Measurements from ENCODE around the gene SORCS1. TPM values are rescaled to one million over a fixed set of nuclear protein-coding genes. Genes with fewer than 3 reads are reported as not detected.

SORCS1 gene
- polyA plus RNA-seq, 1 experiment: 0.02 TPM

DNA sequence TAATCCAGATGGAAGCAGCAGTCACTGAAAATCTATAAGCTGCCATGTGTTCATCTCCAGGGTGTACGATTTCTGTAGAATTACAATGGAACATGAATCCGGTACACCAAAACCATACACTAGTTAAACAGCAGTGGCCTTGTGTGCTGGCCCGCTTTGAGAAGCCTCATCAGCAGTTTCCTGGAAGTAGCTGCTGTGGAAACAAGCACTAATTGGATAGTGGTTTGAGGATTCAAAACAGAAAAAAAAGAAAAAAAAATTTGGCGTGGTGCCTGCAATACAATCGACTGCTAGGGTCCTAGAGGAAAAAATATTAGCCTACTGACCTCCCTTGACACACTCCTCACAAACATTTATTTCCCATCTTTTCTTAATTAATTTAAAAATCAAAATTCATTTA, 545.9 kb downstream of the SORCS1 start:
- TF ChIP-seq, protein P1, sequence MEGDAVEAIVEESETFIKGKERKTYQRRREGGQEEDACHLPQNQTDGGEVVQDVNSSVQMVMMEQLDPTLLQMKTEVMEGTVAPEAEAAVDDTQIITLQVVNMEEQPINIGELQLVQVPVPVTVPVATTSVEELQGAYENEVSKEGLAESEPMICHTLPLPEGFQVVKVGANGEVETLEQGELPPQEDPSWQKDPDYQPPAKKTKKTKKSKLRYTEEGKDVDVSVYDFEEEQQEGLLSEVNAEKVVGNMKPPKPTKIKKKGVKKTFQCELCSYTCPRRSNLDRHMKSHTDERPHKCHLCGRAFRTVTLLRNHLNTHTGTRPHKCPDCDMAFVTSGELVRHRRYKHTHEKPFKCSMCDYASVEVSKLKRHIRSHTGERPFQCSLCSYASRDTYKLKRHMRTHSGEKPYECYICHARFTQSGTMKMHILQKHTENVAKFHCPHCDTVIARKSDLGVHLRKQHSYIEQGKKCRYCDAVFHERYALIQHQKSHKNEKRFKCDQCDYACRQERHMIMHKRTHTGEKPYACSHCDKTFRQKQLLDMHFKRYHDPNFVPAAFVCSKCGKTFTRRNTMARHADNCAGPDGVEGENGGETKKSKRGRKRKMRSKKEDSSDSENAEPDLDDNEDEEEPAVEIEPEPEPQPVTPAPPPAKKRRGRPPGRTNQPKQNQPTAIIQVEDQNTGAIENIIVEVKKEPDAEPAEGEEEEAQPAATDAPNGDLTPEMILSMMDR (IDR thresholded peaks at IDR 0.05; ENCODE audit: low read depth, low read length): no peak
- H3K27me3 ChIP-seq (ENCODE audit: control insufficient read depth, insufficient read depth, low read length): no peaks in the 10 kb centered on the region
- H3K27ac ChIP-seq (ENCODE audit: low read depth, low read length): no peak overlapping the region
- peaks cover 3% of the 10 kb centered on the region for H3K9me3 ChIP-seq (ENCODE audit: control insufficient read depth, insufficient read depth, low read length)
- no peak overlapping the region for H3K4me3 ChIP-seq (ENCODE audit: low read depth, low read length)
- DNase-seq (ENCODE audit: low read depth, low spot score): no peak
- POLR2A ChIA-PET: no interaction called here
- CTCF ChIA-PET: no interaction called here

DNA sequence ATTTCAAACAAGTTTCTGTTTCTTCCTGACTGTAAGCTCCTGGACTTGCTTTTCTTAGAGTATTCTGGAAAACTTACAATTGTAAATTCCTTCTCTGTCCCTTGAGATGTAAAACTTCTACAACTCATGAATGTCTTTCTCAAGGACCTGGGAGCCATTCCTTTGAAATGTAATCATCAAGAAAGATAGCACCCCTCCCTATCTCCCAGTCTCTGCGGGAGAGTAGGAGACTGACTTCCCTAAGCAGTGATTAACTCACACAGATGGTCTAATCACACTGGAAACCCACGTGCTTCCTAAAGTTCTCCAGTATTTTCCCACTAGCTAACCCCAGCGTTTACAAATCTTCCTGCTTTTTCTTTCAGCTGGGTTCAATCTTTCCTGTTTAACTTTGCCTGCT, 549.4 kb downstream of the SORCS1 start:
- ChIA-PET CTCF (no interaction called here), POLR2A (no interaction called here)

DNA sequence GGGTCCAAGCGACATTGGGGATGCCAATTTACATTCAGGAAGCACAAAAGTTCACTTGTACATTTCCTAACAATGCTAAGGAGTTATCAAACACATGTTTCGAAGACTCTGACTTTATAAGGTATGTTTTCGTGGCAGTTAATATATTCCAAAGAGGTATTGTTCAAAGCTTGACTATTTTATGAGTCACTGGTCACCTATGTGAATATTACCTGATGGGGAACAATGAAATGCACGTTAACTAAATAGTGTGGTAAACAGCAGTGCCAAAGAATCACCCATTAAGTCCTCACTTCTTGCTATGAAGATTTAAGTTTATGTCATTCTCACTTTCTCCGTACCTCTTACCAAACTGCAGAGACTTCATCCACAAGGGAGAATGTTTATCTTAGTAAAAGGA, 550.2 kb downstream of the SORCS1 start:
- no peak for DNase-seq (ENCODE audit: low read depth, low spot score)
- ChIA-PET POLR2A (no interaction called here), CTCF (no interaction called here)
- H3K27me3 ChIP-seq (ENCODE audit: control insufficient read depth, insufficient read depth, low read length): no peaks in the 10 kb centered on the region
- no peak overlapping the region for H3K27ac ChIP-seq (ENCODE audit: low read depth, low read length)
- H3K4me3 ChIP-seq (ENCODE audit: low read depth, low read length): no peak overlapping the region
- TF ChIP-seq, protein P1 (IDR thresholded peaks at IDR 0.05; ENCODE audit: low read depth, low read length): no peak
- peaks cover 2% of the 10 kb centered on the region; the same call in 1 of the 2 replicates for H3K9me3 ChIP-seq (ENCODE audit: control insufficient read depth, insufficient read depth, low read length)

More for the DNA sequence above, 549.4 kb downstream of the SORCS1 start:
- TF ChIP-seq, protein P1 (IDR thresholded peaks at IDR 0.05; ENCODE audit: low read depth, low read length): no peak
- Histone ChIP-seq H3K27me3 (ENCODE audit: control insufficient read depth, insufficient read depth, low read length) (no peaks in the 10 kb centered on the region), H3K9me3 (ENCODE audit: control insufficient read depth, insufficient read depth, low read length) (peaks cover 2% of the 10 kb centered on the region; the same call in 1 of the 2 replicates), H3K4me3 (ENCODE audit: low read depth, low read length) (no peak overlapping the region), H3K27ac (ENCODE audit: low read depth, low read length) (no peak overlapping the region)
- DNase-seq (ENCODE audit: low read depth, low spot score): no peak

DNA sequence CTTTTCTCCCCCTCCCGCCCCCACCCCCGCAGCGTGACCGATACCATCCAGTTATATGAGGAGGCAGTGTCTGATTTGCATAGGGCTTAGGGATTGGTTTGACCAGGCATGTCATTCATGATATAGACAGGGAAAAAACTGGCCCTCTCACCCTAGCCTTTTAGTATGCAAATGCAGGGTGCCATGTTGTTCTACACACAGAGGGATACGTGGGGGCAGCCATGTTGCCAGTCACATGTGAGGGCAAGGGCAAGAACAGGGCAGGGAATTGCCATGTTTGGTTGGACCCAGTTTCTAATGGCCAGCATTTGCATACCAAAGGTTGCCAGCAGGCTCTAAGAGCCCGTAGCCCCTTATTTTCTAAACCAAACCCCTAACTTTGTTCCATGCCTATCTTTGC, 552.1 kb downstream of the SORCS1 start:
- Histone ChIP-seq H3K27me3 (ENCODE audit: control insufficient read depth, insufficient read depth, low read length) (no peaks in the 10 kb centered on the region), H3K9me3 (ENCODE audit: control insufficient read depth, insufficient read depth, low read length) (peaks cover 2% of the 10 kb centered on the region; the same call in 1 of the 2 replicates), H3K27ac (ENCODE audit: low read depth, low read length) (no peak overlapping the region), H3K4me3 (ENCODE audit: low read depth, low read length) (no peak overlapping the region)
- TF ChIP-seq, protein P1 (IDR thresholded peaks at IDR 0.05; ENCODE audit: low read depth, low read length): no peak
- CTCF ChIA-PET: interaction anchor here (0.5 kb wide), 1 partner anchor 33 kb away, joined by 8 read pairs; no protein-coding TSS in a partner anchor
- DNase-seq (ENCODE audit: low read depth, low spot score): no peak
- POLR2A ChIA-PET: no interaction called here

DNA sequence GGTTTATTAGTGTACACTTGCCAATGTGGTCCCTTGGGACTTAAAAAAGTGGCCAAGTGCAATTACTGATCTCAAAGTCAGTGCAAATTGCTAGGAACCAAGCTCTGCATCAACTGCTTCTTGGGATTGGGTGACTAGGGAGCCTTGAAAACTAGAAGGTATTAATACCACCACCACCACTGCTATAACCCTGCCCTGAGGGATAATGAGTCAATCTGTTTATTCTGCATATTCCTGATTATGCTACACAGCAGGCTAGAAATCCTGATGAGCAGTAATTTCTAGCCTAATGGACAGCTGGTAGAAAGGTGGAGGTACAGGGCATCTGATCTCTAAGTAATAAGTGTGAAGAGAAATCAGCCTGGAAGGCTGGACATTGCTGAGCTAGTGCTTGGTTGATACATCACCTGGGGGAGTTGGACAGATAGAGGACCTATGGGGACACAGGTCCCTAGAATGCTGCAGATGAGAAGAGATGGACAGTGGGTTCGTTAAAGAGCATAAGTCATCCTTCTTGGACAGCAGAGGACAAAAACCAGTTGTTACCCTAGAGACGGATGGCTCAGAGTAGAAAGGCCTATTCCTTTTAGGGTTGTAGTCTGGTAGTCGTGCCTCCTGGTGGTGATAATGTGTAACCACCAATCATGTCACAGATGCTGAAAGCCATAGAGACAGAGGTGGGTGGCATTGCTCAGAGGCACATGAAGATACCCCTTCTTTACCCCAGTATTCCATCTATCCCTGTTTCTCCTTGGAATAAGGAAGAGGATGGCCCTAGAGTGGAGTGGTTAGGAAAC, 554.8 kb downstream of the SORCS1 start:
- ChIA-PET POLR2A (no interaction called here), CTCF (no interaction called here)
- Histone ChIP-seq H3K9me3 (ENCODE audit: control insufficient read depth, insufficient read depth, low read length) (peaks cover 2% of the 10 kb centered on the region; the same call in 1 of the 2 replicates), H3K27ac (ENCODE audit: low read depth, low read length) (no peak overlapping the region), H3K4me3 (ENCODE audit: low read depth, low read length) (no peak overlapping the region), H3K27me3 (ENCODE audit: control insufficient read depth, insufficient read depth, low read length) (no peaks in the 10 kb centered on the region)
- no peak for DNase-seq (ENCODE audit: low read depth, low spot score)
- TF ChIP-seq, protein P1 (IDR thresholded peaks at IDR 0.05; ENCODE audit: low read depth, low read length): no peak

Data from AG04450 (cell line).